Activated CD4-positive, alpha-beta memory T cell treated with anti-CD3 and anti-CD28 coated beads for 36 hours (primary cell): Measurements from ENCODE around the gene SYNGR1. TPM values are rescaled to one million over a fixed set of nuclear protein-coding genes. Genes with fewer than 3 reads are reported as not detected.

Experiments used
- CTCF ChIA-PET: fragments of 350-600 bp; sonication (Branson Sonifier 250); formaldehyde crosslinking; loops from one replicate; lab custom pipeline; 2021; ENCODE audit warnings: antibody characterized with exemption, inconsistent platforms; lab: Charles Lee
- POLR2A ChIA-PET: fragments of 350-600 bp; sonication (Branson Sonifier 250); formaldehyde crosslinking; loops from one replicate; lab custom pipeline; 2021; ENCODE audit warnings: antibody characterized with exemption; lab: Charles Lee
- DNase-seq: peaks from one replicate; pipeline ENCODE4 v3.0.0-alpha.2; 2020
- H3K27ac Mint-ChIP-seq: one replicate; pipeline ENCODE4 v1.8.0; 2021; ENCODE audit warnings: mixed read lengths
- H3K27me3 Mint-ChIP-seq: one replicate; pipeline ENCODE4 v1.8.0; 2021; ENCODE audit warnings: mixed read lengths
- H3K36me3 Mint-ChIP-seq: one replicate; pipeline ENCODE4 v1.8.0; 2021; ENCODE audit warnings: mixed read lengths
- H3K4me1 Mint-ChIP-seq: one replicate; pipeline ENCODE4 v1.8.0; 2021; ENCODE audit warnings: low read depth, mixed read lengths
- H3K4me3 Mint-ChIP-seq: one replicate; pipeline ENCODE4 v1.8.0; 2021; ENCODE audit warnings: mild to moderate bottlenecking, mixed read lengths
- H3K9me3 Mint-ChIP-seq: one replicate; pipeline ENCODE4 v1.8.0; 2021; ENCODE audit warnings: mixed read lengths
- intact Hi-C: fragments of 100-400 bp; cut with micrococcal nuclease; formaldehyde crosslinking; loops from one replicate; pipeline ENCODE4 v1.15.1; 2023
- total RNA-seq, 2 experiments: library from RNA; stranded (reverse); gene quantifications; one replicate each; pipeline ENCODE4 v1.2.3, GENCODE V29; 2021

Gene SYNGR1
- total RNA-seq, 2 experiments from 2014 or later, result not detected

DNA sequence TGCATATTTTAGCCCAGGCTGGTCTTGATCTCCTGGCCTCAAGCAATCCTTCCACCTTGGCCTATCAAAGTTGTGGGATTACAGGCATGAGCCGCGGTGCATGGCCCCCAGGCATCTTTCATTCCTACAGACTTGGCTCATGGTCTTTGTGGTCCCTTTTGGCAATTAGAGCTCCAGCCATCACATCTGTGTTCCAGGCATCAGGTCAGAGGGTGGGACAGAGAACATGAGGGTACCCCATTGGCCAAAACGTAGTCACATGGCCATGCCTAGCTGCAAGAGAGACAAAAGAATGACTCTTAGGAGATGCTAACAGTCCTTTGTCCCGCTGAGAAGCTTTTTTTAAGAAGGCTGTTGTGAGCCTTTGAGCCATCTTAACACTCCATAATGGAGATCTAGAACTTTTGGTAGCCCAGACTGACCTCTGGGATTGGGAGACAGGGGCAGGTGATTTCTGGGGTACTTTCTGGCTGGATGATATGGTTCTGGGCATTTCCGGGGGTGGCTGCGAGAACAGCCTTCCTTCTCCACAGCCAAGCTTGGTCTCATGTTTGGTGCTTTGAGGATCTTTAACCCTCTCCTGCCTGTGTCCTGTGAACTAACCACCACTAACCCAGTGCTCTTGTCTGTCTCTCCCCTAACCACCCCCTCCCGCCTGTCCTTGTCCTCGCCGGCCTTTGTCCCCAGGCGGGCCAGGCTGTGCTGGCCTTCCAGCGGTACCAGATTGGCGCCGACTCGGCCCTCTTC is 31.4 kb downstream of the SYNGR1 start:
- Mint-ChIP-seq H3K27me3 (peaks cover 6% of the 10 kb centered on the region), H3K4me1 (no peaks in the 10 kb centered on the region), H3K9me3 (no peaks in the 10 kb centered on the region), H3K36me3 (no peaks in the 10 kb centered on the region), H3K4me3 (no peak overlapping the region), H3K27ac (no peak overlapping the region)
- ChIA-PET POLR2A (no interaction called here), CTCF (no interaction called here)
- DNase-seq, result no peak
- intact Hi-C loops, result no loop called here

DNA sequence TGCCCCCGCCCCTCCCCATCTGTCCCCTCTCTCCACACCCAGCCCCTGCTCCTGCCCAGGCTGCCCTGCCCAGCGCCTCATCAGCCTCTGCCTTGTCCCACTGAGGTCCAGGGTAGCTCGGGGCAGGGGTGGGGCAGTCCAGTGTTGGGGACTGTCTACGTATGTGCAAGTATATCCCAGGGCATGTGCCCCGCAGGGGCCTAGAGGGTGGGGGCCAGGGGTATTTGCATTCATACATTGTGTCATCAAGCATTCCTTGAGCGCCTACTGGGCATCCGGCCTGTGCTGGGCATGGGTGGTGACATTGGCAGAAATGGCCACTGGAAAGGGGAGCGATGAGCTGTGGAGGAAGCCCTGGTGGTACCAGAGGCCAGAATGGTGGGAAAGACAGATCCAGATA is 32.1 kb downstream of the SYNGR1 start:
- POLR2A ChIA-PET, result no interaction called here
- H3K4me3 Mint-ChIP-seq, result no peak overlapping the region
- CTCF ChIA-PET, result no interaction called here
- DNase-seq, result no peak
- intact Hi-C loops, result no loop called here
- H3K4me1 Mint-ChIP-seq, result peaks cover under 1% of the 10 kb centered on the region
- H3K9me3 Mint-ChIP-seq, result no peaks in the 10 kb centered on the region
- H3K27ac Mint-ChIP-seq, result no peak overlapping the region
- H3K36me3 Mint-ChIP-seq, result no peaks in the 10 kb centered on the region
- peaks cover 4% of the 10 kb centered on the region for H3K27me3 Mint-ChIP-seq

DNA sequence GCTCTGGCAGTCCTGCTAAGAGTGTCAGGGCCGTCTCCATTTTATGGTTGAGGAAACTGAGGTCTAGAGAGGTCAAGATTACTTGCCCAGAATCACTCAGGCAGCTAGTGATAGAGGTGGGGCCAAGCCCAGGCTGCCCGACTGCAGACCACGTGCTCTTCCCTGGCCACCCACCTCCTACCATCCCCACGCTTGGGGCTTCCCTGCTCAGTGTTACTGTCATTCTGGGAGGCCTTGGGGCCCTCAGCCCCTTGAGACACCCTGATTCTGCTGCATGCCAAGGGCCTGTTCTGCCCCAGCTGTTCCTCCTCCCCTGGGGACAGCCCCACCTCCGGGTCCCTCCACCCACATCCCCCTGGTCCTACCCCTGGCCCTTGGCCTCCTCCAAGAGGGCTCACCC is 32.6 kb downstream of the SYNGR1 start:
- Mint-ChIP-seq H3K27ac (no peak overlapping the region), H3K4me3 (no peak overlapping the region), H3K36me3 (no peaks in the 10 kb centered on the region), H3K4me1 (peaks cover 5% of the 10 kb centered on the region), H3K9me3 (no peaks in the 10 kb centered on the region), H3K27me3 (peaks cover 4% of the 10 kb centered on the region)
- intact Hi-C loops, result no loop called here
- ChIA-PET POLR2A (no interaction called here), CTCF (no interaction called here)
- DNase-seq, result peak; percentile 11

DNA sequence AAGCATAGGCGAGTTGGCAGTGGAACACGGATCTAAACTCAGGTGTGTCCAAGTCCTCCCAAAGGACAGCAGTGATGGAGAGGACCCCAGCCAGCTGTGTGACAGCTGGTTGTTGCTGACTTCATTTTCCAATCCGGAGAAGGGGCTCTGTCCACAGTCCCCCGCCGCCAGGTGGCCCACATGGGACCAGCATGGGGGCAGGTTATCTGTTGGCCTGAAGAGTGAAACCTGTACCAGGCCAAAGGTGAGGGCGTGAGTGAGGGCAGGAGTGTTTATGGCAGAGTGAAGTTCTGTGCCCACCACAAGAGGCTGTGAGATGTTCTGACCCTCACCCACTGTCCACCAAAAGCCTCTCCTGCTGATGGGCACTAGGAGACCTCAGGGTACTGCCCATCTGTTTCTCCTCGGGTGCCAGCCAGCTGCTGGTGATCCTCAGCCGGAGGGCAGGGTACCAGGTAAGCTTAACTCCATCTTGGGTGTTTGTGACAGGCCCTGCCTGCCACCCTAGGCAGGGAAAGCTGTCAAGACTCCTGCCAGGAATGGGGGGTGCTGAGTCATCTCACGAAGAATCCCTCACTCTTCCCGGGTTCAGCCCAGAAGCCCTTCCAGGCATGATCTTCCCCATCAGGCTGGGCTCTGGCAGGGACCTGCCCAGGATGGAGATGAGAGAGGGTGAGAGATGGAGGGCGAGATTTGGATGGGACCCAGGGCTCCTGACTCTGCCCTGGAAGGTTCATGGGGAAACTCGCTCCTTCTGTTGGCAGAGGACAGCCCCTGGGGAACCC is 34.2 kb downstream of the SYNGR1 start:
- no peak overlapping the region for H3K27ac Mint-ChIP-seq
- POLR2A ChIA-PET, result no interaction called here
- H3K27me3 Mint-ChIP-seq, result no peaks in the 10 kb centered on the region
- CTCF ChIA-PET, result no interaction called here
- DNase-seq, result no peak
- intact Hi-C loops, result no loop called here
- H3K4me1 Mint-ChIP-seq, result peaks cover 11% of the 10 kb centered on the region
- no peaks in the 10 kb centered on the region for H3K36me3 Mint-ChIP-seq
- H3K4me3 Mint-ChIP-seq, result no peak overlapping the region
- no peaks in the 10 kb centered on the region for H3K9me3 Mint-ChIP-seq

DNA sequence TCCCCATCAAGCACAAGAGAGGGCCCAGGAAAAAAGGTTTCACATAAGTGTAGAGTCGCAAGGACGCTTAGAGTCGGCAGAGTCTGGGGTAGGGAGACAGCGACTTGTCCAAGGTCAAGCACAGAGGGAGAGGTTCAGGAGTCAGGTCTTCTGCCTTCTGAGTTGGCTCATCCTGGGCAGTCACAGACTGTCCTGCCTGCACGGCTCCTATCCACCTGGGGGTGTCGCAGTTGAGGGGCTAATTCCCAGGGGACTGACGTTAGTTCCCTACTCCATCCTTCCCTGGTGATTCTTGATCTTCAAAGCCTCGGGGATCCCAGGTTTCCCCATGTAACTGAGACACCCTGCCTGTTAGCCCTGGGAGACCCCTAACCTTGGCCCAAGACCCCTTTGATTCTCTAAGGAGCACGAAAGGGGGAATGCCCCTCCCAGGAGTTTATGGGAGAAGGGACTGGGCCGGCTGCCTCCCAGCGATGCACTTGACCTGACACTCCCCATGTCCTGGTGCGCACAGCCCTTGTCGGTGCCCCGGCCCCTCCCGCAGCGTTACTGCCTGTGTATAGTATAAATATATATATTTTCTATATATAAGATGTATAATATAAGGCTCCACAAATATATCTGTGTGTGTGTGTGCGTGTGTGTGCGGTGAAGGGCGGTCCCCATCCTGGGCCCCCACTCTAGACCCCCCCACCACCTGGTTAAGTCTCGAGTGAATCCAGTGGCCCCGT is 35.1 kb downstream of the SYNGR1 start:
- no peak overlapping the region for H3K4me3 Mint-ChIP-seq
- no peak for DNase-seq
- no peak overlapping the region for H3K27ac Mint-ChIP-seq
- POLR2A ChIA-PET, result no interaction called here
- no peaks in the 10 kb centered on the region for H3K27me3 Mint-ChIP-seq
- H3K36me3 Mint-ChIP-seq, result no peaks in the 10 kb centered on the region
- H3K9me3 Mint-ChIP-seq, result no peaks in the 10 kb centered on the region
- intact Hi-C loops, result loop anchor here (5.0 kb wide), 1 partner anchor 68 kb away; the partner anchor contains the start of gene RPL3
- CTCF ChIA-PET, result no interaction called here
- peaks cover 15% of the 10 kb centered on the region for H3K4me1 Mint-ChIP-seq

DNA sequence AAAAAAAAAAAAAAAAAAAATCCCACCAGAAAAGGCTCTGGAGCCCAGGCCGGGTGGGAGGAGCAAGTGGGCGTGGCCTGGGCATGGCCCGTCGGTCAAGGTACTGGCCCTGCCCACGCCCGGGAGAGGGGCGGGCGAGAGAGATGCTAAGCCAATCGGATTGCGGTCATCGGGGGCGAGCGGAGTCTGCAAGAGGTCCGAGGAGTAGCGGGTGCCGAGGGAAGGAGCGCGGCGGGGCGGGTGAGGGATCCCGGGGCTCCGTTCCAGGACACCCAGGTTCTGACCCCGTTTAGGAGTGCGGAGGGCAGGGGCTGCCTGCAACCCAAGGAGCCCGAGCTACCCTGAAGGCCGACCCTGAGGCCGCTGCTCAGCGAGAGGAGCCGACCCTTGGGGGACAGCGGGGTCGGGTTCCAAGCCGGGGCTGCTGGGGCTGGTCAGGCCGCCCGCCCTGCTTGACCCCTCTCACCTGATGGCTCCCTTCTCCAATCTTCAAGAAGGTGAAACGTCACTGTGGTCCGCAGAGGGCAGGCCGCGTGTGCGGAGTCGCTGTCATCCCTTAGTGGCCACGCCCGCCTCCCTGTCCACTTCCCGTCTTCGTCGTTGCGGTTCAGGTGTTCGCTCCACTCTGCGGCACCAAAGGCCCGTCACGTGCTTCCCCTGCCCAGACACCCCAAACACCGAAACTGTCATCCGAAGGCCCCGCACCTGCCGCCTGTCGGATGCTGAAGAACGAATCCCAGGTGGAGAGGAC is 38.6 kb downstream of the SYNGR1 start:
- intact Hi-C loops, result loop anchor here (1.0 to 5.0 kb wide), 2 partner anchors 11 to 71 kb away; partner anchors contain the start of genes RPL3 and TAB1
- peak; percentile 92 for DNase-seq
- no peaks in the 10 kb centered on the region for H3K36me3 Mint-ChIP-seq
- H3K4me3 Mint-ChIP-seq, result peak overlapping the region; percentile 81
- H3K27me3 Mint-ChIP-seq, result no peaks in the 10 kb centered on the region
- ChIA-PET CTCF (interaction anchor here (1.4 to 1.5 kb wide), 2 partner anchors 11 to 69 kb away, joined by 5 to 9 read pairs; partner anchors contain the start of genes RPL3 and TAB1), POLR2A (interaction anchor here (2.1 kb wide), 1 partner anchor 11 kb away, joined by 8 read pairs; the partner anchor contains the start of gene TAB1)
- peaks cover 15% of the 10 kb centered on the region for H3K4me1 Mint-ChIP-seq
- H3K9me3 Mint-ChIP-seq, result no peaks in the 10 kb centered on the region
- H3K27ac Mint-ChIP-seq, result peak overlapping the region; percentile 80

DNA sequence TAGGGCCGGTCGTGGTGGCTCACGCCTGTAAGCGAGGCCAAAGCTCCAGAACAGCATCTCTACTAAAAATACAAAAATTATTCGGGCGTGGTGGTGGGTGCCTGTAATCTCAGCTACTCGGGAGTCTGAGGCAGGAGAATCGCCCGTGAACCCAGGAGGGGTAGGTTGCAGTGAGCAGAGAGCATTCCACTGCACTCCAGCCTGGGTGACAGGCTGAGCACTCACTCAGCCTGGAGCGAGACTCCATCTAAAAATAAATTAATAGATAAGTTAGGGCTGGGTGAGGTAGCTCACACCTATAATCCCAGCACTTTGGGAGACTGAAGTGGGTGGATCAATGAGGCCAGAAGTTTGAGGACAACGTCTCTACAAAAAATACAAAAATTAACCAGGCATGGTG is 39.6 kb downstream of the SYNGR1 start:
- CTCF ChIA-PET, result interaction anchor here (0.6 to 1.5 kb wide), 4 partner anchors 10 to 70 kb away, joined by 3 to 9 read pairs (median 5); partner anchors contain the start of genes RPL3 and TAB1
- H3K27me3 Mint-ChIP-seq, result no peaks in the 10 kb centered on the region
- H3K36me3 Mint-ChIP-seq, result no peaks in the 10 kb centered on the region
- POLR2A ChIA-PET, result interaction anchor here (2.1 kb wide), 1 partner anchor 10 kb away, joined by 8 read pairs; the partner anchor contains the start of gene TAB1
- no peak for DNase-seq
- no peak overlapping the region for H3K27ac Mint-ChIP-seq
- intact Hi-C loops, result loop anchor here (5.0 kb wide), 1 partner anchor 72 kb away; the partner anchor contains the start of gene RPL3
- H3K4me1 Mint-ChIP-seq, result peaks cover 15% of the 10 kb centered on the region
- peak overlapping the region; percentile 54 for H3K4me3 Mint-ChIP-seq
- H3K9me3 Mint-ChIP-seq, result no peaks in the 10 kb centered on the region

DNA sequence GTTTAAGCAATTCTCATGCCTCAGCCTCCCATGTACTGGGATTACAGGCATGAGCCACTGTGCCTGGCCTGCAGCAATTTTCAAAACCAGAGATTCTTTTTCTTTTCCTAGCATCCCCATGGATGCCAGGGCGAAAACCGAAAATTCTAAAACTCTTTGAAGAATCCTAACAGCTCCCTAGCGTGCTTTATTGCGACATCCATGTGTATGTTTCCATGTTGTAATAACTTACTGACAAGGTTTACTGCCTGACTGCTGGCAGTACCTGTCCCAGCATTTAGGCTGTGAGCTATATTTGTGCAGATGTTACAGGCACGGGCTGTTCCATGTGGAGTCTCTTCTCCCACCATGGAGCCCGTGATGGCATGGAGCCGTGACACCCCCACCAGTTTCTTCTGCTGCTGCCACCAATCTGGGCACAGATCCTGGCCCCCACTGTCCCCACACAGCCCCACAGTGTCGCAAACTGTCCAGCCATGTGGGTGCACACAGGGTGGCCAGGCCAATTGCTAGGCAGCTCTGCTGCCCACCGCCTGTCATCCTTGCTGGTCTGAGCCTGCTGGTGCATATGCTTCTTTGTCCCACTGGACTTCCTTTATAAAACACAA is 42.7 kb downstream of the SYNGR1 start:
- no peaks in the 10 kb centered on the region for H3K27me3 Mint-ChIP-seq

DNA sequence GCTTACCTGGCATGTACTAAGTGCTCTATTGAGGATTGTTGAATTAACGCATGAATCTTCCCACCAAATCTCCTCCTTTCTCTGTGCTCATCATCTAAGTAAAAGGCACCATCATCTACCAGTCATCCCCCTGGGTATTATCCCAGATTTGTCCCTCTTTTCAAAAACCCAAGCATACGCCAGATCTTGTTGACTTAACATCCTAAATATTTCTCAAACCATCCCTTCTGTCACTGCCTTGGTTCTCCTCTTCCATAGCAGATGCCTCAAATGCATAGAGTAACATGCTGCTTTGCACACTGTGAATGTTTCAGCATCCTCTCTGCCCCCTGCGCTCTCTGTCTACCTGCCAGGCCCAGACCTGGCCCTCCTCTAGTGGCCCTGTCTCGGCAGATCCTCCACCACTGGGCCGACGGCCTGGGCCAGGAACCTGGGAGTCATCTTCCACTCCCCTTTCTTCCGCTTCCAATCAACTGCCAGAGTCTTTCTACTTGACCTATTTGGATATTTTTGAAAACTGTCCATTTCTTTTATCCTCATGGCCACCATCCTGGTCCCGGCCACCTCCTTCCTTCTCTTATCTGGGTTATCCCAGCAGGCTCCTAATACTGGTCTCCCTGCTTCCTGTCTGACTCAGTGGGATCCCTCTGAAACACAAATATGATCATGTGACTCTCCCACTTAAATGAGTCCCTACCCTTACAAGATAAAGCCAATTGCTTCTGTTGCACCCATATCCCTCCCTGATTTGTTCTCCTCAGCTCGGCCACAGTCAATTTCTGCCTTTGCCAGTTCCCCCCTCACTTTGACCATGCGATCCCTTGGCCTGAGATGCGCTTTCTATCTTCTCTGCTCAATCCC is 46.4 kb downstream of the SYNGR1 start:
- H3K9me3 Mint-ChIP-seq, result no peaks in the 10 kb centered on the region
- DNase-seq, result no peak
- peaks cover 7% of the 10 kb centered on the region for H3K4me1 Mint-ChIP-seq
- H3K27ac Mint-ChIP-seq, result no peak overlapping the region
- intact Hi-C loops, result loop anchor here (5.0 kb wide), 1 partner anchor 106 kb away; the partner anchor contains the start of gene MIEF1
- ChIA-PET POLR2A (no interaction called here), CTCF (no interaction called here)
- H3K36me3 Mint-ChIP-seq, result no peaks in the 10 kb centered on the region
- H3K27me3 Mint-ChIP-seq, result no peaks in the 10 kb centered on the region
- H3K4me3 Mint-ChIP-seq, result no peak overlapping the region

More for the DNA sequence above, 42.7 kb downstream of the SYNGR1 start:
- Mint-ChIP-seq H3K4me3 (no peak overlapping the region), H3K4me1 (peaks cover 9% of the 10 kb centered on the region), H3K36me3 (no peaks in the 10 kb centered on the region), H3K9me3 (no peaks in the 10 kb centered on the region), H3K27ac (no peak overlapping the region)
- ChIA-PET POLR2A (no interaction called here), CTCF (no interaction called here)
- DNase-seq, result no peak
- intact Hi-C loops, result no loop called here

DNA sequence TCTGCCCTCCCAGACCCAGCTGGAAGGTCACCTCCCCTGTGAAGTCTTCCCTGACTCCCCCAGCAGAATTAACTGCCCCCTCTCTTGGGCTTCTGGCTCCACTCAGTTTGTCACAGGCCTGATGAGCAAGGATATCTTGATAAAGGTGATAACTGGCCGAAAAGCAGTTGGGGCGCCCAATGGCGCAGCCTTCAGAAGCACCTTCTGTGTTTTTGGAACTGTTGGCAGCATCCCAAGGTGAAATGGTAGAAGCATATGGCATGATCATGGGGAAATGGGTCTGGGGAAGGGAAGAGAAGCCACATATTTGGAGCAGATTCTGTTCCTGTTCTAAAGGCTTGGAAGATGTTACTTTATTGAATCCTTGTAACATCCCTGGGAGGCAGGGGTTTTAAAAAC is 47.0 kb downstream of the SYNGR1 start:
- CTCF ChIA-PET, result no interaction called here
- Mint-ChIP-seq H3K4me3 (no peak overlapping the region), H3K4me1 (peaks cover 12% of the 10 kb centered on the region), H3K36me3 (peaks cover 2% of the 10 kb centered on the region), H3K9me3 (no peaks in the 10 kb centered on the region), H3K27me3 (no peaks in the 10 kb centered on the region), H3K27ac (no peak overlapping the region)
- POLR2A ChIA-PET, result no interaction called here
- no peak for DNase-seq
- intact Hi-C loops, result loop anchor here (5.0 kb wide), 1 partner anchor 106 kb away; the partner anchor contains the start of gene MIEF1
